SK-MEL-5 (cell line): ENCODE results near the gene SESN1. TPM values are rescaled to one million over a fixed set of nuclear protein-coding genes. Genes with fewer than 3 reads are reported as not detected.

Experiments used
- DNase-seq: peaks from one replicate; pipeline ENCODE4 v3.0.0-alpha.2; 2016; ENCODE audit warnings: low read depth, low spot score
- in situ Hi-C: cut with HindIII; loops from 2 replicates; pipeline ENCODE4 v1.10.0; 2016; ENCODE audit warnings: low sequenced_read_pairs, high pct_unique_total_duplicates, low pct_unique_long_range_greater_than_20kb
- small RNA-seq, 2 experiments: library from RNA; depleted of rRNA; stranded (forward); fragments of <200 nt; gene quantifications; one replicate each; pipeline ENCODE3, GENCODE V24; 2014
- total RNA-seq: library from RNA; depleted of rRNA; stranded (reverse); fragments of >200 nt; shearing (Covaris generic); gene quantifications from 2 replicates; pipeline ENCODE4 v1.2.3, GENCODE V29; 2014; rRNA removed

SESN1 gene
- total RNA-seq, 1 experiment from 2014 or later = 24.7 TPM

- in situ Hi-C loops = no loop called here
- no peak for DNase-seq
Measured at GRCh38 chr6:108941281-108941680, 153.4 kb downstream of the SESN1 start.

- in situ Hi-C loops = no loop called here
- no peak for DNase-seq
Measured at GRCh38 chr6:108940741-108941140, 153.9 kb downstream of the SESN1 start.

- DNase-seq = no peak
- in situ Hi-C loops = no loop called here
Measured at GRCh38 chr6:108937170-108937569, 157.5 kb downstream of the SESN1 start.

Small RNAs within 50 kb of the gene (small RNA-seq; reads per million reads assigned to genes)
- 0 reads per million in 2 experiments for gene RNU6-653P

Other genes starting within 250 kb of the SESN1 start
- 2.6 and 3.4 TPM in 2 replicates for gene ARMC2, start 246.4 kb downstream of the SESN1 start, total RNA-seq
- gene CEP57L1, start 661 bp upstream of the SESN1 start, total RNA-seq = 15.2 and 18.7 TPM in 2 replicates